ENCODE results near the gene WDR18. TPM values are rescaled to one million over a fixed set of nuclear protein-coding genes. Genes with fewer than 3 reads are reported as not detected.

The WDR18 gene
- total and polyA plus RNA-seq, 4 donors, result 24.3 to 45.3 (median 37.7) TPM

GRCh38 chr19:980133-980998 is 3.8 kb upstream of the WDR18 start (continued):
- TF ChIP-seq REST (IDR thresholded peaks at IDR 0.05) (no peak), RAD21 (IDR thresholded peaks at IDR 0.05) (peak in 1 of 2 donors; percentile 48), ATF3 (IDR thresholded peaks at IDR 0.05) (no peak), FOXA2 (IDR thresholded peaks at IDR 0.05) (no peak), NR2F2 (IDR thresholded peaks at IDR 0.05) (peak; percentile 97), MAX (IDR thresholded peaks at IDR 0.05) (no peak), GABPA (IDR thresholded peaks at IDR 0.05 in 1 of 2, conservative IDR thresholded peaks at IDR 0.05 in 1 of 2) (peak in 1 of 2 donors; percentile 27), HNF4A (conservative IDR thresholded peaks at IDR 0.05) (peak; percentile 40 to 45), SP1 (IDR thresholded peaks at IDR 0.05) (peak; percentile 73)

- H3K27ac ChIP-seq (ENCODE audit: low read depth in 1 of 2, low read length in 2 of 2), result peak overlapping the region in 1 of 2 donors; percentile 20
- no peak overlapping the region for H3K9ac ChIP-seq (ENCODE audit: low read depth in 1 of 2, low read length in 2 of 2)
- peak overlapping the region in 1 of 3 donors; percentile 37 for H3K4me3 ChIP-seq (ENCODE audit: low read depth in 1 of 3, low read length in 3 of 3)
- WGBS, result 1% methylated on average over 46 of the region's 46 CpGs
- peaks cover 11 to 39% (median 29%) of the 10 kb centered on the region in 4 donors for H3K4me1 ChIP-seq (ENCODE audit: control insufficient read depth in 4 of 4, insufficient read depth in 4 of 4, low read length in 3 of 4)
- H3K9me3 ChIP-seq (ENCODE audit: control insufficient read depth in 4 of 4, low read length in 3 of 4), result no peaks in the 10 kb centered on the region
- DNase-seq (ENCODE audit: low spot score), result peak; percentile 90
- TF ChIP-seq, protein P1, sequence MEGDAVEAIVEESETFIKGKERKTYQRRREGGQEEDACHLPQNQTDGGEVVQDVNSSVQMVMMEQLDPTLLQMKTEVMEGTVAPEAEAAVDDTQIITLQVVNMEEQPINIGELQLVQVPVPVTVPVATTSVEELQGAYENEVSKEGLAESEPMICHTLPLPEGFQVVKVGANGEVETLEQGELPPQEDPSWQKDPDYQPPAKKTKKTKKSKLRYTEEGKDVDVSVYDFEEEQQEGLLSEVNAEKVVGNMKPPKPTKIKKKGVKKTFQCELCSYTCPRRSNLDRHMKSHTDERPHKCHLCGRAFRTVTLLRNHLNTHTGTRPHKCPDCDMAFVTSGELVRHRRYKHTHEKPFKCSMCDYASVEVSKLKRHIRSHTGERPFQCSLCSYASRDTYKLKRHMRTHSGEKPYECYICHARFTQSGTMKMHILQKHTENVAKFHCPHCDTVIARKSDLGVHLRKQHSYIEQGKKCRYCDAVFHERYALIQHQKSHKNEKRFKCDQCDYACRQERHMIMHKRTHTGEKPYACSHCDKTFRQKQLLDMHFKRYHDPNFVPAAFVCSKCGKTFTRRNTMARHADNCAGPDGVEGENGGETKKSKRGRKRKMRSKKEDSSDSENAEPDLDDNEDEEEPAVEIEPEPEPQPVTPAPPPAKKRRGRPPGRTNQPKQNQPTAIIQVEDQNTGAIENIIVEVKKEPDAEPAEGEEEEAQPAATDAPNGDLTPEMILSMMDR (IDR thresholded peaks at IDR 0.05; ENCODE audit: low read depth, low read length, missing input control), result peak; percentile 87
- TF ChIP-seq ATF3 (IDR thresholded peaks at IDR 0.05) (no peak), REST (IDR thresholded peaks at IDR 0.05) (no peak), MAX (IDR thresholded peaks at IDR 0.05) (no peak), RAD21 (IDR thresholded peaks at IDR 0.05) (peak; percentile 59 to 72), GABPA (IDR thresholded peaks at IDR 0.05 in 1 of 2, conservative IDR thresholded peaks at IDR 0.05 in 1 of 2) (no peak), FOXA1 (IDR thresholded peaks at IDR 0.05) (no peak)
- no peaks in the 10 kb centered on the region for H3K27me3 ChIP-seq (ENCODE audit: control insufficient read depth in 4 of 4, insufficient read depth in 4 of 4, low read length in 3 of 4)
- H3K36me3 ChIP-seq (ENCODE audit: control insufficient read depth in 4 of 4, insufficient read depth in 3 of 4, low read depth in 1 of 4, low read length in 3 of 4), result peaks cover 0 to 7% (median 2%) of the 10 kb centered on the region in 4 donors
Measured at GRCh38 chr19:982567-983170, 1.5 kb upstream of the WDR18 start.
